SK-MEL-5 (cell line): ENCODE measurements around the gene FXN. TPM values are rescaled to one million over a fixed set of nuclear protein-coding genes. Genes with fewer than 3 reads are reported as not detected.

Source experiments
- DNase-seq: peaks from one replicate; pipeline ENCODE4 v3.0.0-alpha.2; 2016; ENCODE audit warnings: low read depth, low spot score
- in situ Hi-C: cut with HindIII; loops from 2 replicates; pipeline ENCODE4 v1.10.0; 2016; ENCODE audit warnings: low sequenced_read_pairs, high pct_unique_total_duplicates, low pct_unique_long_range_greater_than_20kb
- total RNA-seq: library from RNA; depleted of rRNA; stranded (reverse); fragments of >200 nt; shearing (Covaris generic); gene quantifications from 2 replicates; pipeline ENCODE4 v1.2.3, GENCODE V29; 2014

The FXN gene
- total RNA-seq, 1 experiment from 2014 or later: 6.8 TPM

DNA sequence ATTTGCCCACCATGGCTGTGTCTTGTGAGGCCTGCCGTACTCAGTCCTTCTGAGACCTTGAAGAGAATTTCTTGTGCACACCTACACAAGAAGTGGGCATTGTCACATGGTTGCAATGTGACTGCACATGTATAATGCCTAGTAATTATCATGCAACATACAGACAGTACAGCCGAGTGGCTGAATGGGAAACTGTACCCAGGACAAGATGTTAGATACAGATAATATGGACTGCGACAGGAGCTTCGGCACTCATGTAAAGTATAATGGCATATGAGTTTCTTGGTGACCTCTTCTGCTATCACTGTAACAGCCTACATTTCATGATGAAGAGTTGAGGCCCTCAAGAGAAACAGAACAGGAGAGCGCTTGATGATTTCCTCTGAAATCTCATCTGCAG lies 16.8 kb upstream of the FXN start:
- in situ Hi-C loops: no loop called here
- peak; percentile 22 for DNase-seq

DNA sequence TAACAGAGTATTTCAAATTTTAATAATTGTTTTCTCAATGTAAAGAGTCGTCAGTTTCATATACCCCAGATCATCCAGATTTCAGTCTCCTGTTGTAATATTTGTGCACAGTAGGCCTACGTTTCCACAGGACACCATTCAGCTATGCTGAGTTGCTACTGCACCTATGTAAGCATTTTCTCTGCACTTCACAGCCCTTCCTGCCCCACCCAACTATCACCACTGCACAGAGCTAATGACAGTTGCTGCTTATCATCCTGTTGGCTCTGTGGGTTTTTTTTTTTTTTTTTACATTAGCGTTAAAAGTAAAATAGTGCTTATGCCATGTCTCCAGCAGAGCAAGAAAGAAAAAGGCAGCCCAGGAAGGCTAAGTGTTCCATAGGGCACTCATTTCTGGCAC lies 15.7 kb upstream of the FXN start:
- no peak for DNase-seq
- in situ Hi-C loops: no loop called here

DNA sequence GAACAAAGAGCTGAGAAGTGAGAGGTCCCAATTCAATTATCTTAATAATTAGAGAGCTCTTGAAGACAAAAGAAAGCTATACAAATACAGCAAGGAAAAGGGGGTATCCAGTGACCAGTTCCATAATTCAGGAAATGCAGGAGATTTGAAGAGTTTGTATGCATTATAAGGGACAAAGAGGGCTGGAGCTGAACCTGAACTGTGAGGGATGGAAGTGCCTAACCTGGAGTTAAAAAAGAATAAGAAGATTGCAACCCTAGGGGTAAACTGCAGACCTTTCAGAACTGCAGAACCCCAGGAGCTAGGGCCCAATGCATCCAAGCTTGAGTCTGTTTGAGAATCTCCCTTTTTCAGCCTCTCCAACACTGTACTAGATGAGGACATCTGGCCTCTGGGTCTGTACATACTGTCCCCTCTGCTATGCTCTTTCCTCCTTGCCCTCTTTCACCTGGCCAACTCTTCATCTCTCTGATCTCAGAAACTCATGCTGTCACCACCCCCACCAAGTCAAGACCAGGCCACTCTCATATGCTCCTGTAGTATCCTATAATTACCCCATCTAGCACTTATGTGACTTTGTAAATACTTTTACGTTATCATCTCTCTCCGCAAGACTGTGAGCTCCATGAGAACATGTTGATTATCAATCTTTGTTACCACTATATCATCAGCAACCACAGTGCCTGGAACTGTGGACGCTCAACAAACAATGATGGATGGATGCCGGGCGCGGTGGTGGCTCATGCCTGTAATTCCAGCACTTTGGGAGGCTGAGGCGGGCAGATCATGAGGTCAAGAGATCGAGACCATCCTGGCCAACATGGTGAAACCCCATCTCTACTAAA lies 15.0 kb upstream of the FXN start:
- no peak for DNase-seq
- in situ Hi-C loops: no loop called here

DNA sequence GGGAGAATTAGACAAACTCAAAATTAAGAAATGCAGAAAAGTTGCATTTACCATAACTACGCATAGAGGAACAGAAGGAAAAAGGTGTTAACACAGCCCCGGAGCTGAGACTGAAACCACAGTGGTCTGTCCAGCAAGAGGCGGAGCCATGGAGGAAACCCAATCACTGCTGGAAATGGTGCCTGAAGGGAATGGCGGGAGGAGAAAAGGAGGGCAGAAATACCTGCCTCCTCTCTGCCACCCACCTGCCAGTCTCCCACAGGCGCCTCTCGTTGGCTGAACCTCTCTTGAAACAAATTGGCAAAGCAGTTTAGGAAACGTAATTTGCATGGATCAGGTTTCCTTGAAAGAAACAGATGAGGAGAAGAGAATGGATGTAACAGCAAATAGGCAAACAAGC lies 11.9 kb upstream of the FXN start:
- DNase-seq: no peak
- in situ Hi-C loops: no loop called here

DNA sequence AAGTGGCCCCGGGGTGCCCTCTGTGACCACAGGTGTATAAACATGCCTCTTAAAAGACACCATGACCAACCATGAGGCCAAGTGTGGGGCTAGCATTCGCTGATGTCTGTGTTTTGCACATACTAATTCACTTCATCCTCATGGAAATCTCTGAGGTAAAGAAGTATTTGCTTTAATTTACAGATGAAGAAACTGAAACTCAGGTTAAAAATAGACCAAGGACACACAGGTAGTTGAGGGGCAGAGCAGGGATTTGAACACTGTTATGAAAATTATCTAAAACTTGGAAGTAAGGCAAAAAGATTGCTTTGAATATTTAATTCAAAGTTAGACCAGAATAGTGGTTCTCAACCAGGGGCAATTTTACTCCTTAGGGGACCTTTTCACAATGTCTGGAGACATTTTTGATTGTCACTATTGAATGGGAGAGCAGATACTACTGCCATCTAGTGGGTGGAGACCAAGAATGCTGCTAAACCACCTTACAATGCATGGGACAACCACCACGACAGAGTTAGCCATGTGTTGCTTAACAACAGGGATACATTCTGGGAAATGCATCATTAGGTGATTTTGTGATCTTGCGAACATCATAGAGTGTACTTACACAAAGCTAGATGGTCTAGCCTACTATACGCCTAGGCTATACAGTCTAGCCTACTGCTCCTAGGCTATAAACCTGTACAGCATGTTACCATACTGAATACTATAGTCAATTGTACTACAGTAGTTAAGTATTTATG lies 8.0 kb upstream of the FXN start:
- peak; percentile 80 for DNase-seq
- in situ Hi-C loops: no loop called here

DNA sequence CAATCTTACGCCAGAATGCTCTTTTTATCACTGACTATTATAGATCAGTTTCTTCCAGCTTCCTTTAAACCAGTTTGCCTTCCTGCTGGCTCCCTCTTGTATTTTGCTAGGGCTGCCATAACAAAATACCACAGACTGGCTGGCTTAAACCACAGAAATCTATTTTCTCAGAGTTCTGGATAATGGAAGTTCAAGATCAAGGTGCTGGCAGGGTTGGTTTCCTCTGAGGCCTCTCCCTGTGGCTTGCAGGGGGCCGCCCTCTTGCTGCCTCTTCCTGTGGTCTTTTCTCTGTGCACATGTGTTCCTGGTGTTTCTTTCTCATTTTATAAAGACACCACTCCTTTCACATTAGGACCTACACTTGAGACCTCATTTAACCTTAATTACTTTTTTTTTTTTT lies 6.8 kb upstream of the FXN start:
- DNase-seq: no peak
- in situ Hi-C loops: no loop called here

DNA sequence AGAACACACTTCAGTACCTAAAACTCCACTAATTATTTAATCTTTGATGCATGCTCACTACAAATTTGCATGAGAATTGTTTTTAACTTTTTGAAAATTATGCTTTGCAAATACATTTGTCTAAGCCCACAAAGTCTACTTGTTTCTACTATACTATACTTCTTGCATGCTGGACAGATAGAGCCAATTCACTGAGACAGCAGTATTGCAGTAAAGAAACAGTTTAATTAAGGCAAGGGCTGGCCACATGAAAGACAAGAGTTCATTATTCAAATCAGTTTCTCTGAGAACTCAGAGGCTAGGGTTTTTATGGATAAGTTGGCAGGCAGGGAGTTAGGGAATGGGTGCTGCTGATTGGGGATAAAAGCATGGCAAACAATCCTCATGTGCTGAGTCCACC lies 6.0 kb upstream of the FXN start:
- in situ Hi-C loops: no loop called here
- no peak for DNase-seq

DNA sequence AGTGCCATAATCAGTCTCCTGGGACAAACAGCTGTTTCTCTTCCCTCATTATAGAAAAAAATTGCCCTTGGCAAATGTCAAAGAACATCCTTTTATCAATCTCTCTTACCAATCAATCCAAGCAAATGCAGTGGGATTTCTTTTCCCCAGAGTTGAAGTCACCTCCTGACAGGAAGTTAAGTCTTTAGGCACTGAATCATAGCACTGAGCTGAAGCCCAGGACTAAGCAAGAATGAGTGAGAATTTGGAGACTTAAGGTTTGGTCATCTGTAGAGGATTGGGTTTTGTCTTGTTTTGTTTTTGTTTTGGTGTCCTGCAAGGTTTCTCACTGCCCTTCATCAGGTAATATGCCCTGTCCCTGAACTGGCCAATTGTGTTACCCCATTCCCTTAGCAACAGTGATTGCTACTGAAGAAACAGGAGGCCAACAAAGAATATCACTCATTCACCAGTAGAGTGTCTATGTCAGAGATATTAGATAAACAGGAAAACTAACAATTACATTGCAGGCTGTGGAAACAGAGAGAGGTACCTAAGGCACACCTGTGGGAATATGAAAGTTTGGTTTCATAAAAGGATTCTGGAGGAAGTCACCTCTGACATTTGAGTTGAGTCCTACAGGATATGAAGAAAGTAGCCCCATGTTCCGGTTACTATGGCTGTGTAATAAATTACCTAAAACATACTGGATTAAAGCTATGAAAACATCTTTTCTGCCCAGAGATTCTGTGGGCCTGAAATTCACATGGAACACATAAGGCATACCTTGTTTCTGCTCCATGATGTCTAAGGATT lies 4.5 kb upstream of the FXN start:
- no peak for DNase-seq
- in situ Hi-C loops: no loop called here

DNA sequence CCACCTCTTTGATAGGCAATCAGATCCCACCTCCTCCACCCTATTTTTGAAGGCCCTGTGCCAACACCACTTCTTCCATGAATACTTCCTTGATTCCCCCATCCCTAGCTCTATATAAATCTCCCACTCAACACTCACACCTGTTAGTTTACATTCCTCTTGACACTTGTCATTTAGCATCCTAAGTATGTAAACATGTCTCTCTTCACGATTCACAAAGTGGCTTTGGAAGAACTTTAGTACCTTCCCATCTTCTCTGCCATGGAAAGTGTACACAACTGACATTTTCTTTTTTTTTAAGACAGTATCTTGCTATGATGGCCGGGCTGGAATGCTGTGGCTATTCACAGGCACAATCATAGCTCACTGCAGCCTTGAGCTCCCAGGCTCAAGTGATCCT lies 1.5 kb upstream of the FXN start:
- in situ Hi-C loops: no loop called here

DNA sequence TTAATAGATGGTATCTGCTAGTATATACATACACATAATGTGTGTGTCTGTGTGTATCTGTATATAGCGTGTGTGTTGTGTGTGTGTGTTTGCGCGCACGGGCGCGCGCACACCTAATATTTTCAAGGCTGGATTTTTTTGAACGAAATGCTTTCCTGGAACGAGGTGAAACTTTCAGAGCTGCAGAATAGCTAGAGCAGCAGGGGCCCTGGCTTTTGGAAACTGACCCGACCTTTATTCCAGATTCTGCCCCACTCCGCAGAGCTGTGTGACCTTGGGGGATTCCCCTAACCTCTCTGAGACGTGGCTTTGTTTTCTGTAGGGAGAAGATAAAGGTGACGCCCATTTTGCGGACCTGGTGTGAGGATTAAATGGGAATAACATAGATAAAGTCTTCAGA lies 757 bp downstream of the FXN start:
- DNase-seq: peak; percentile 35
- in situ Hi-C loops: no loop called here

More for the DNA sequence above, 1.5 kb upstream of the FXN start:
- DNase-seq: no peak

DNA sequence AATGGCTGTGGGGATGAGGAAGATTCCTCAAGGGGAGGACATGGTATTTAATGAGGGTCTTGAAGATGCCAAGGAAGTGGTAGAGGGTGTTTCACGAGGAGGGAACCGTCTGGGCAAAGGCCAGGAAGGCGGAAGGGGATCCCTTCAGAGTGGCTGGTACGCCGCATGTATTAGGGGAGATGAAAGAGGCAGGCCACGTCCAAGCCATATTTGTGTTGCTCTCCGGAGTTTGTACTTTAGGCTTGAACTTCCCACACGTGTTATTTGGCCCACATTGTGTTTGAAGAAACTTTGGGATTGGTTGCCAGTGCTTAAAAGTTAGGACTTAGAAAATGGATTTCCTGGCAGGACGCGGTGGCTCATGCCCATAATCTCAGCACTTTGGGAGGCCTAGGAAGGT lies 1.2 kb downstream of the FXN start:
- DNase-seq: no peak
- in situ Hi-C loops: no loop called here

DNA sequence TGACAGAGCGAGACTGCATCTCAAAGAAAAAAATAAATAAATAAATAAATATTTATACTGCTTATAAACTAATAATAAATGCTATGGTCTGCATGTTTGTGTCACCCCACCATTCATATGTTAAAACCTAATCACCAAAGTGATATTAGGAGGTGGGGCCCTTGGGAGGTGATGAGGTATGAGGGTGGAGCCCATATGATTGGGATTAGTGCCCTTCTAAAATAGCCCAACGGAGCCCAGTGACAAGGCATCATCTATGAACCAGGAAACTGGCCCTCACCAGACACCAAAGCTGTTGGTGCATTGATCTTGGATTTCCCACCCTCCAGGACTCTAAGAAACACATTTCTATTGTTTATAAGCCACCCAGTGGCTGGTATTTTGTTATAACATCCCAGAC lies 5.1 kb downstream of the FXN start:
- no peak for DNase-seq
- in situ Hi-C loops: no loop called here

DNA sequence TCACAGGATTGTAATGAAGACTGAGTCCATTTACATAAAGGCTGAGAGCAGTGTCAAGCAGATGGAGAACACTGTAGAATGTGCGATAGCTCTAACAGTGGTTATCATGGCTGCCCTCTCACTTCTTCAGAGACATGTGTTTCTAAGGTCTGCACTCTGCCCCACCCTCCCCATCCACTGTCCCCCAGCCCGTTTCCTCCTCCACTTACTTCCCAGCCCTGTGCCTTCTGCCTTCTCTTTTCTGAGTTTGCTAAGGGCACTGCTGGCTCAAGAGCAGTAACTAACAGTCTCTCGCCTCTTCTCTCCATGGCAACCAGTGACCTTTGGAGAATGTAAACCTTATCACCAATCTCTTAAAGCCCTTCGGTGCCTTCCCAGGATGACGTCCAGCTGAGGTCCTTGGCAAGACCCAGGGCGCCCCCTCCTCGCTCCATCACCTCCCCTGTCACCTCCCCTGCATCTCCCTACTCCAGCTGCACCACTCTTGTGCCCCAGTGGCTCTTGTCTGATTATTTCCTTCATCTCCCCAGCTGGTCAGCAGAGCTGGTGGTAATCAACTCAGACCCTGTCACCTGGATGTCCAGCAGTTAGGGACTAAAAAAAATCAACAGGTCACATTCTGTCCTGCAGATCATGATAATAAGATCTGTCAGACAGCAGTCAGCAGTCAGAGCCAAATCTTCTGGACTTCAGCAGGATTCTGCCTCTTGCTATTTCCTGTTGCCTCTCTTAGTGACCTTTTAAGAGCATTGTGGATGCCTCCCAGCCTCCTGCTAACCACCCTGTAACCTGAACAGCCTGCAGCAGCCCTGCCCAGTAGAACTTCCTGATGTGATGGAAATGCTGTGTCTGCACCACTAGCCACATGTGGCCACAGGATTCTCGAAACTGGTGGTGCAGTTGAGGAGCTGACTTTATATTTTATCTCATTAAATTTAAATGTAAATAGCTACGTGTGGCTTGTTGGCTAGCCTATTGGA lies 9.0 kb downstream of the FXN start:
- in situ Hi-C loops: no loop called here

DNA sequence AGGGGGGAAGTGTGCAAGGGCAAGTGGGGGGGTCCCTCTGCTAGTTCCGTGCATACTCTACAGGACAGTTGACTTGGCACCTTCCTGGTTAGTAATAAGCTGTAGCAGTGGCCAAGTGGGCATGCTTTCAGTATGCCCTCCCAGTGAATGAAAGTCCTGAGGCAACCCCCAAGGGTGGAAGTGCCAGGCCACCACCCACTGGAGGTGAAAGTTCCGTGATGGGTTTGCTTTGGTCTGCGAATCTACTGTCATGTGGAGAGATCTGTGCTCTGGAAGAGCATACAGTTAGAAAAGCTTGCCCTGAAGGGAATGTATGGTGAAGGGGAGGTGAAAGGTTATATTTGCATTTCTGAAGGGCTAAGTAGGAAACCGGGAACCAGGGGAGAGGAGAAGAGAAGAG lies 10.3 kb downstream of the FXN start:
- in situ Hi-C loops: no loop called here
- no peak for DNase-seq

More for the DNA sequence above, 9.0 kb downstream of the FXN start:
- no peak for DNase-seq

DNA sequence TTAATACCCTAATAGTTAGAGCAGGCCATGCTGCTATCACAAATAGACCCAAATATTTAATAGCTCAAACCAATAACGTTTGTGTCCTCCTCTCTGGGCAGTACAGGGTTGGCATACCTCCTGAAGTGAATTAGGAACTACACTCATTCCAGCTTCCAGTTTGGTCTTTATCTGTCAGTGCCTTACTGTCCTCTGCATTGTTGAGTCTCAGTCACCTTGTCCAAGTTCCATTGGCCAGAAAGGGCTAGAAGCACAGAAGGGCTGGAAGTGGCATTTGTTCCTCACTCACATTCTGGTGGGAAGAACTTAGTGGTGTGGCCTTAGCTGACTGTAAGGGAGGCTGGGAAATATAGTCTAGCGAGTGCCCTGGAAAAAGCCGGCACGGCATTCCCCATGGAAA lies 11.2 kb downstream of the FXN start:
- in situ Hi-C loops: no loop called here
- DNase-seq: no peak

DNA sequence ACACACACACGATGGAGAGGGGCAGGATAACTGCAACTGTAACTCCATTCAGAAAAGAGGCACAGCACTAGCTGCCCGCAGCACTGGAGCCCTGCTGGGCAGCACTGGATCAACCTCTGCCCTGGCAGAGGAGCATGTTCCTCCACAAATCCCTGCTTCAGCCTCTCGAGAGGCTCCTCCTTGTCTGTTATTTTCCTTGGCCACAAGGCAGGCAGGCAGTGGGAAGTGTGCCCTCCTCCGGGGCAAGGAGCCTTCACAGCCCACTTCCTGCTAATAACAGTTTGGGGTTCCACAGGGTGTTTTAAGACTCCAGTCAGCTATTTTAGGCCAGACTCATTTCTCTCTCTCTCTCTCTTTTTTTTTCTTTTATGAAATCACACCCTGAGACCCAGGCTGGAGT lies 11.8 kb downstream of the FXN start:
- DNase-seq: no peak
- in situ Hi-C loops: no loop called here

DNA sequence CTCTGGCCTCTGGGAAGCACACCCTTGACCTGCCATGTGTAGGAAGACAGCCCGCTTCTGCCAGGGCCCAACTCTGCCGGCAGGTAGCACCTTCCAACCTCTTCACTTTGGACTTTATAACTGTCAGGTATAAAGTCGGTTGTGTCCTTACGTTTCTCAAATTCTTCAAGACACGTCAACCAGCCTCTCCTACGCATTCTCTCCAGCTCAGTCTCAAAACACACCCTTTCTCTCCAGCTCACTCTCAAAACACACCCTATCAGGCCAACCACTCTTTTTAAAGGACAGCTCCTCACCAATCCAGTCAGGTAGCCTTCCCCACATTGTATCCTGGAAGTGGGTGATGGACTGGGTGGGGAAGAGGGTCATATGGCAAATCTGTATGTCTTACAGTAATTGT lies 13.5 kb downstream of the FXN start:
- in situ Hi-C loops: no loop called here
- no peak for DNase-seq
